HCT116 (cell line): Measurements from ENCODE around the gene PRKCA. TPM values are rescaled to one million over a fixed set of nuclear protein-coding genes. Genes with fewer than 3 reads are reported as not detected.

Experiments used
- ATAC-seq: fragments of 200-7000 bp; cut with Tn5 transposase; 2 replicates; pipeline ENCODE4 v1.9.1; 2020; ENCODE audit warnings: mild to moderate bottlenecking, moderate library complexity
- BruUV-seq: library from RNA; stranded (reverse); fragments of 400-500 nt; replicated peaks from 2 replicates; lab custom pipeline; 2021; lab: Mats Ljungman, UMichigan
- CTCF ChIA-PET: fragments of 300-600 bp; sonication (Branson Sonifier 250); formaldehyde crosslinking; loops from one replicate; lab custom pipeline; 2021; ENCODE audit warnings: antibody characterized with exemption; lab: Charles Lee
- POLR2A ChIA-PET: fragments of 300-600, 350-600 bp; sonication (Branson Sonifier 250); formaldehyde crosslinking; loops from one replicate; lab custom pipeline; 2021; ENCODE audit warnings: antibody characterized with exemption; lab: Charles Lee
- RAD21 ChIA-PET, 2 experiments: fragments of 300-600 bp; sonication (Branson Sonifier 250); formaldehyde crosslinking; loops; one replicate each; lab custom pipeline; 2023; ENCODE audit warnings: low total read pairs in 2 of 2; ENCODE audit not compliant: uncharacterized antibody in 2 of 2, unreplicated experiment in 2 of 2, low non-redundant PET in 1 of 2; lab: Charles Lee
- DNase-seq: peaks from one replicate; pipeline ENCODE4 v3.0.0-alpha.2; 2010; ENCODE audit warnings: low read depth, low spot score
- H2AFZ ChIP-seq: fragments of 200-600 bp; shearing (Covaris generic), sonication (generic); 2 replicates; pipeline ENCODE4 v1.6.1; 2017; ENCODE audit warnings: low read depth, mixed run types, mixed read lengths, antibody characterized with exemption, low read length; ENCODE audit not compliant: poor library complexity, severe bottlenecking
- H3K27ac ChIP-seq: 2 replicates; pipeline ENCODE4 v1.5.1; 2012; ENCODE audit warnings: low read depth, low read length
- H3K27me3 ChIP-seq: fragments of 200-600 bp; sonication (generic); 2 replicates; pipeline ENCODE4 v1.6.1; 2016; ENCODE audit warnings: mixed run types, low read length, mixed read lengths; ENCODE audit not compliant: insufficient read depth
- H3K36me3 ChIP-seq, 2 experiments: fragments of 200-500 bp in 1 of 2; fragments of 200-600 bp in 1 of 2; sonication (Bioruptor generic) in 1 of 2; sonication (generic) in 1 of 2; 2 replicates each; pipeline versions ENCODE4 v1.5.1 to v1.6.1; 2014 to 2016; ENCODE audit warnings: low read length in 2 of 2, inconsistent platforms in 1 of 2, mixed read lengths in 1 of 2, mixed run types in 1 of 2; ENCODE audit not compliant: insufficient read depth in 2 of 2, control insufficient read depth in 1 of 2
- H3K4me1 ChIP-seq, 2 experiments: fragments of 200-600 bp in 1 of 2; sonication (generic) in 1 of 2; 2 replicates each; pipeline versions ENCODE4 v1.5.1 to v1.6.1; 2012 to 2017; ENCODE audit warnings: low read length in 2 of 2, inconsistent platforms in 1 of 2, mild to moderate bottlenecking in 1 of 2, mixed read lengths in 1 of 2, mixed run types in 1 of 2, moderate library complexity in 1 of 2; ENCODE audit not compliant: insufficient read depth in 2 of 2, control insufficient read depth in 1 of 2
- H3K4me2 ChIP-seq: fragments of 200-600 bp; sonication (generic); 2 replicates; pipeline ENCODE4 v1.6.1; 2017; ENCODE audit warnings: mixed run types, low read length, mixed read lengths
- H3K4me3 ChIP-seq, 2 experiments: fragments of 200-600 bp in 1 of 2; sonication (generic) in 1 of 2; replicated peaks in 1 of 2; 2 replicates each; pipeline ENCODE4 v1.5.1; 2011 to 2016; ENCODE audit warnings: low read length in 2 of 2, control low read depth in 1 of 2, low read depth in 1 of 2, mild to moderate bottlenecking in 1 of 2, mixed read lengths in 1 of 2, mixed run types in 1 of 2
- H3K79me2 ChIP-seq: fragments of 200-600 bp; sonication (generic); 2 replicates; pipeline ENCODE4 v1.6.1; 2017; ENCODE audit warnings: mild to moderate bottlenecking, mixed run types, low read length, moderate library complexity, mixed read lengths; ENCODE audit not compliant: insufficient read depth
- H3K9ac ChIP-seq: fragments of 200-600 bp; sonication (generic); 2 replicates; pipeline ENCODE4 v1.6.1; 2016; ENCODE audit warnings: low read length, mixed read lengths
- H3K9me2 ChIP-seq: fragments of 200-600 bp; sonication (generic), shearing (Covaris generic); 2 replicates; pipeline ENCODE4 v1.6.1; 2017; ENCODE audit warnings: mixed run types, mild to moderate bottlenecking, moderate library complexity; ENCODE audit not compliant: insufficient read depth
- H3K9me3 ChIP-seq, 2 experiments: fragments of 200-500 bp in 1 of 2; fragments of 200-600 bp in 1 of 2; sonication (Bioruptor generic) in 1 of 2; sonication (generic) in 1 of 2; 2 replicates each; pipeline ENCODE4 v1.6.1; 2014 to 2017; ENCODE audit warnings: low read length in 2 of 2, mixed read lengths in 2 of 2, inconsistent platforms in 1 of 2, low read depth in 1 of 2, mild to moderate bottlenecking in 1 of 2, mixed run types in 1 of 2, moderate library complexity in 1 of 2; ENCODE audit not compliant: control insufficient read depth in 1 of 2, insufficient read depth in 1 of 2
- H4K20me1 ChIP-seq: fragments of 200-600 bp; sonication (generic), shearing (Covaris generic); 2 replicates; pipeline ENCODE4 v1.6.1; 2017; ENCODE audit warnings: mixed run types, mild to moderate bottlenecking, moderate library complexity; ENCODE audit not compliant: insufficient read depth
- ATF3 ChIP-seq: IDR thresholded peaks from 2 replicates; pipeline ENCODE4 v1.6.1; 2012
- CBX3 ChIP-seq: IDR thresholded peaks from 2 replicates; pipeline ENCODE4 v1.6.1; 2012; ENCODE audit warnings: low read depth
- EZH2 ChIP-seq: fragments of 200-600 bp; sonication (generic); IDR thresholded peaks from 2 replicates; pipeline ENCODE4 v1.6.1; 2017; ENCODE audit warnings: antibody characterized with exemption, mixed run types
- JUND ChIP-seq: IDR thresholded peaks from 2 replicates; pipeline ENCODE4 v1.6.1; 2012
- MAX ChIP-seq: IDR thresholded peaks from 2 replicates; pipeline ENCODE4 v1.6.1; 2012
- POLR2A ChIP-seq: IDR thresholded peaks from 2 replicates; pipeline ENCODE4 v1.7.0; 2011; ENCODE audit warnings: borderline replicate concordance; ENCODE audit not compliant: insufficient read depth, insufficient read length; ENCODE audit errors: extremely low read depth
- SP1 ChIP-seq: IDR thresholded peaks from 2 replicates; pipeline ENCODE4 v1.6.1; 2012; ENCODE audit warnings: low read depth
- SRF ChIP-seq: IDR thresholded peaks from 2 replicates; pipeline ENCODE4 v1.6.1; 2012; ENCODE audit warnings: low read depth
- ZNF274 ChIP-seq: fragments of 200-500 bp; sonication (Bioruptor generic); IDR thresholded peaks from 2 replicates; pipeline ENCODE4 v1.6.1; 2014; ENCODE audit warnings: mild to moderate bottlenecking, low read depth, low read length, inconsistent platforms
- intact Hi-C: fragments of 100-400 bp; cut with micrococcal nuclease; formaldehyde crosslinking; loops from 2 replicates; pipeline ENCODE4 v1.10.0; 2022
- total RNA-seq: library from RNA; stranded (reverse); gene quantifications from one replicate; pipeline ENCODE4 v1.2.1, GENCODE V29; 2021; ENCODE audit not compliant: unreplicated experiment
- TF ChIP-seq, protein P1 (sequence below), 3 experiments: fragments of 200-600 bp in 1 of 3; sonication (generic) in 1 of 3; IDR thresholded peaks in 2 of 3; conservative IDR thresholded peaks in 1 of 3; 2 replicates each; pipeline ENCODE4 v1.5.1; 2012 to 2017; ENCODE audit warnings: low read depth in 2 of 3, low read length in 2 of 3, antibody characterized with exemption in 1 of 3, borderline replicate concordance in 1 of 3, control low read depth in 1 of 3, mild to moderate bottlenecking in 1 of 3, mixed read lengths in 1 of 3, mixed run types in 1 of 3, moderate library complexity in 1 of 3; ENCODE audit not compliant: insufficient read depth in 1 of 3
- TF ChIP-seq, protein P2 (sequence below): IDR thresholded peaks from 2 replicates; pipeline ENCODE4 v1.6.1; 2011; ENCODE audit warnings: mild to moderate bottlenecking, low read length, moderate library complexity; ENCODE audit not compliant: insufficient replicate concordance; ENCODE audit errors: extremely low read depth

PRKCA gene
- total RNA-seq, 1 experiment from 2014 or later: 18.8 TPM

DNA sequence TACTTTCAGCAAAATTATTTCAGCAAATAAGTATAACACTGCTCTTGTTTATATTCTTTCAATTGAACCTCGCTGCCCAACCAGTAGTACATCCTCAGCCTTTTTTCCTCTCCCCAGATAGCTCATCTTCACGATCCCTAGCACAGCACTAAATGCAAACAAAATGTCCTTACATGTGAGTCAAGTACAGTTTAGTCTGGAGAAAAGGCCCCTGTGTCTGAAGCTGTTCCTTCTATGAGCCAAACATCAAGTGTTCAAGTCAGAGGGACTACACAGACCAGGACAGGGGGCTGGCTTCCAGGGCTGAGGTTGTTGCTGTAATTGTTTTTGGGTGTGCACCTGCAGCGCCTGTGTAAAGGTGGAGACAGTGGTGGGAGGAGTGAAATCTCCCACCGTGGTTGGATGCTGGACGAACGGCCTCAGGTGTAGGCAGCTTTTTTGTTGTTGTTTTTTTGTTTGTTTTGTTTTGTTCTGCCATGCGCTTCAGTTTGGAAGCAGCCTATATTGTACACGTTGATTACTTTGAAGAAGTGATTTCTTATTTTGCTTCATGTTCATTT lies 147.1 kb downstream of the PRKCA start:
- Histone ChIP-seq H3K4me2 (no peak overlapping the region), H3K9ac (no peak overlapping the region), H3K9me3 (no peaks in the 10 kb centered on the region), H4K20me1 (no peaks in the 10 kb centered on the region), H3K4me3 (no peak overlapping the region), H3K79me2 (no peaks in the 10 kb centered on the region)
- no peak for DNase-seq
- TF ChIP-seq EZH2 (no peak), ZNF274 (no peak), SRF (no peak), SP1 (no peak), CBX3 (no peak), MAX (no peak), ATF3 (no peak), POLR2A (no peak), JUND (no peak)
- TF ChIP-seq, protein P1, sequence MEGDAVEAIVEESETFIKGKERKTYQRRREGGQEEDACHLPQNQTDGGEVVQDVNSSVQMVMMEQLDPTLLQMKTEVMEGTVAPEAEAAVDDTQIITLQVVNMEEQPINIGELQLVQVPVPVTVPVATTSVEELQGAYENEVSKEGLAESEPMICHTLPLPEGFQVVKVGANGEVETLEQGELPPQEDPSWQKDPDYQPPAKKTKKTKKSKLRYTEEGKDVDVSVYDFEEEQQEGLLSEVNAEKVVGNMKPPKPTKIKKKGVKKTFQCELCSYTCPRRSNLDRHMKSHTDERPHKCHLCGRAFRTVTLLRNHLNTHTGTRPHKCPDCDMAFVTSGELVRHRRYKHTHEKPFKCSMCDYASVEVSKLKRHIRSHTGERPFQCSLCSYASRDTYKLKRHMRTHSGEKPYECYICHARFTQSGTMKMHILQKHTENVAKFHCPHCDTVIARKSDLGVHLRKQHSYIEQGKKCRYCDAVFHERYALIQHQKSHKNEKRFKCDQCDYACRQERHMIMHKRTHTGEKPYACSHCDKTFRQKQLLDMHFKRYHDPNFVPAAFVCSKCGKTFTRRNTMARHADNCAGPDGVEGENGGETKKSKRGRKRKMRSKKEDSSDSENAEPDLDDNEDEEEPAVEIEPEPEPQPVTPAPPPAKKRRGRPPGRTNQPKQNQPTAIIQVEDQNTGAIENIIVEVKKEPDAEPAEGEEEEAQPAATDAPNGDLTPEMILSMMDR (IDR thresholded peaks at IDR 0.05 in 2 of 3, conservative IDR thresholded peaks at IDR 0.05 in 1 of 3; ENCODE audit: borderline replicate concordance in 1 of 3, insufficient read depth in 1 of 3, low read depth in 2 of 3, low read length in 2 of 3): no peak
- TF ChIP-seq, protein P2, sequence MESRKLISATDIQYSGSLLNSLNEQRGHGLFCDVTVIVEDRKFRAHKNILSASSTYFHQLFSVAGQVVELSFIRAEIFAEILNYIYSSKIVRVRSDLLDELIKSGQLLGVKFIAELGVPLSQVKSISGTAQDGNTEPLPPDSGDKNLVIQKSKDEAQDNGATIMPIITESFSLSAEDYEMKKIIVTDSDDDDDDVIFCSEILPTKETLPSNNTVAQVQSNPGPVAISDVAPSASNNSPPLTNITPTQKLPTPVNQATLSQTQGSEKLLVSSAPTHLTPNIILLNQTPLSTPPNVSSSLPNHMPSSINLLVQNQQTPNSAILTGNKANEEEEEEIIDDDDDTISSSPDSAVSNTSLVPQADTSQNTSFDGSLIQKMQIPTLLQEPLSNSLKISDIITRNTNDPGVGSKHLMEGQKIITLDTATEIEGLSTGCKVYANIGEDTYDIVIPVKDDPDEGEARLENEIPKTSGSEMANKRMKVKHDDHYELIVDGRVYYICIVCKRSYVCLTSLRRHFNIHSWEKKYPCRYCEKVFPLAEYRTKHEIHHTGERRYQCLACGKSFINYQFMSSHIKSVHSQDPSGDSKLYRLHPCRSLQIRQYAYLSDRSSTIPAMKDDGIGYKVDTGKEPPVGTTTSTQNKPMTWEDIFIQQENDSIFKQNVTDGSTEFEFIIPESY: no peak
- TF ChIP-seq, all 23 proteins: peak for 0
- Histone ChIP-seq H3K36me3 (no peaks in the 10 kb centered on the region), H3K4me1 (peaks cover 0 to 5% of the 10 kb centered on the region in 2 experiments; a peak in 1 of 4 replicates), H3K27me3 (no peaks in the 10 kb centered on the region), H2AFZ (no peak overlapping the region), H3K27ac (no peak overlapping the region), H3K9me2 (no peaks in the 10 kb centered on the region)
- no peak for ATAC-seq
- BruUV-seq: no TSS peak
- RAD21 ChIA-PET: no interaction called here
- POLR2A ChIA-PET: no interaction called here
- CTCF ChIA-PET: interaction anchor here (0.7 kb wide), 1 partner anchor 15 kb away, joined by 3 read pairs; no protein-coding TSS in a partner anchor
- intact Hi-C loops: no loop called here
